Measurements from ENCODE around the gene ERN2. TPM values are rescaled to one million over a fixed set of nuclear protein-coding genes. Genes with fewer than 3 reads are reported as not detected.

Gene ERN2
- total and polyA plus RNA-seq, 2 of the 4 experiments (the other 2 are of a cell fraction) = 0.39 to 0.54 TPM

- TF ChIP-seq USF2 (IDR thresholded peaks at IDR 0.05; ENCODE audit: low read depth, low read length) = no peak
These were observed 22.1 kb downstream of the ERN2 start (continued) for GRCh38 chr16:23690771-23691482.

GRCh38 chr16:23689442-23690187, 23.4 kb downstream of the ERN2 start:
- Histone ChIP-seq H2AK9ac (replicated peaks; ENCODE audit: low read depth, low read length, poor library complexity) (peak overlapping the region; percentile 40), H2BK20ac (ENCODE audit: low read depth, low read length) (no peak overlapping the region), H3K4me2 (ENCODE audit: low read depth, low read length) (no peak overlapping the region), H2BK120ac (ENCODE audit: low read depth, low read length) (no peak overlapping the region), H3K79me1 (ENCODE audit: low read depth in 1 of 2, low read length in 2 of 2) (peaks cover 14 to 29% of the 10 kb centered on the region in 2 experiments; a peak in 3 of 4 replicates), H3K27ac (ENCODE audit: insufficient read depth, low read length) (no peak overlapping the region), H3K23ac (ENCODE audit: low read depth, low read length) (no peak overlapping the region), H3K4me1 (ENCODE audit: control insufficient read depth, insufficient read depth, low read length) (peaks cover 5% of the 10 kb centered on the region), H3K36me3 (ENCODE audit: control insufficient read depth, insufficient read depth, low read length) (peaks cover 43% of the 10 kb centered on the region), H4K91ac (ENCODE audit: insufficient read depth, low read depth, low read length) (no peak overlapping the region), H4K8ac (ENCODE audit: low read depth in 2 of 2, low read length in 2 of 2) (no peak overlapping the region), H4K20me1 (ENCODE audit: insufficient read depth, low read length) (no peaks in the 10 kb centered on the region), H3K18ac (ENCODE audit: low read depth, low read length) (no peak overlapping the region), H4K5ac (ENCODE audit: low read depth, low read length) (no peak overlapping the region), H2BK15ac (ENCODE audit: low read depth, low read length) (no peak overlapping the region), H2AK5ac (ENCODE audit: low read depth, low read length) (no peak overlapping the region), H3K9me1 (ENCODE audit: insufficient read depth, low read length) (0 out of 2 replicates have a peak, but pooled peaks cover 4% of the 10 kb centered on the region), H3K56ac (ENCODE audit: extremely low read depth, insufficient read depth, low read length) (no peak overlapping the region), H3K27me3 (ENCODE audit: control insufficient read depth, insufficient read depth, low read length) (no peaks in the 10 kb centered on the region), H2BK5ac (ENCODE audit: low read depth, low read length, poor library complexity, severe bottlenecking) (no peak overlapping the region), H3K4me3 (ENCODE audit: insufficient read depth, low read depth, low read length) (no peak overlapping the region), H3K14ac (replicated peaks; ENCODE audit: low read depth, low read length) (no peak overlapping the region), H3K9me3 (ENCODE audit: control insufficient read depth, insufficient read depth, low read length) (no peaks in the 10 kb centered on the region), H3K4ac (ENCODE audit: low read depth, low read length) (no peak overlapping the region), H2AFZ (replicated peaks; ENCODE audit: low read length, poor library complexity) (no peak overlapping the region), H3K9ac (ENCODE audit: low read depth, low read length) (no peak overlapping the region)
- ChIA-PET CTCF (no interaction called here), POLR2A (ENCODE audit: unreplicated experiment) (no interaction called here)
- TSS peak; percentile 44 for BruUV-seq (replicated peaks)
- no peak for ATAC-seq (ENCODE audit: low read depth)
- intact Hi-C loops (cut with micrococcal nuclease) = no loop called here
- 94% methylated on average over 11 of the region's 36 CpGs; no CpG with 5 or more reads in 1 of the 2 experiments for WGBS, 2 experiments (ENCODE audit: extremely low coverage in 2 of 2, insufficient read length in 1 of 2)
- in situ Hi-C loops (cut with MboI; ENCODE audit: low sequenced_read_pairs) = loop anchor here (25.0 kb wide), 1 partner anchor 823 kb away; no protein-coding TSS in a partner anchor
- DNase-seq = no peak
- dilution Hi-C loops (cut with HindIII; ENCODE audit: low sequenced_read_pairs, unreplicated experiment) = no loop called here
- TF ChIP-seq RFX5 (IDR thresholded peaks at IDR 0.05; ENCODE audit: low read depth, low read length) (no peak), NFE2L2 (IDR thresholded peaks at IDR 0.05; ENCODE audit: low read depth, low read length) (no peak), MXI1 (IDR thresholded peaks at IDR 0.05; ENCODE audit: borderline replicate concordance, low read depth, low read length) (no peak), POLR2A (IDR thresholded peaks at IDR 0.05; ENCODE audit: low read depth, low read length) (no peak), FOS (IDR thresholded peaks at IDR 0.05; ENCODE audit: low read depth, low read length) (no peak), USF2 (IDR thresholded peaks at IDR 0.05; ENCODE audit: low read depth, low read length) (no peak), CTCF (conservative IDR thresholded peaks at IDR 0.05; ENCODE audit: low read depth, low read length) (no peak), MAZ (IDR thresholded peaks at IDR 0.05; ENCODE audit: borderline replicate concordance, low read depth, low read length) (no peak), CEBPB (IDR thresholded peaks at IDR 0.05; ENCODE audit: low read depth, low read length) (no peak), BHLHE40 (IDR thresholded peaks at IDR 0.05; ENCODE audit: low read depth, low read length) (no peak)
